Measurements from ENCODE around the gene DENND10. TPM values are rescaled to one million over a fixed set of nuclear protein-coding genes. Genes with fewer than 3 reads are reported as not detected.
"Not testable (repeated sequence)": the region's sequence is repeated elsewhere in the genome, so short reads cannot be mapped to it uniquely, and the experiment has no call there.

Gene DENND10
- total RNA-seq, 4 donors from 2014 or later = 57.1 to 103 (median 59.9) TPM

DNA sequence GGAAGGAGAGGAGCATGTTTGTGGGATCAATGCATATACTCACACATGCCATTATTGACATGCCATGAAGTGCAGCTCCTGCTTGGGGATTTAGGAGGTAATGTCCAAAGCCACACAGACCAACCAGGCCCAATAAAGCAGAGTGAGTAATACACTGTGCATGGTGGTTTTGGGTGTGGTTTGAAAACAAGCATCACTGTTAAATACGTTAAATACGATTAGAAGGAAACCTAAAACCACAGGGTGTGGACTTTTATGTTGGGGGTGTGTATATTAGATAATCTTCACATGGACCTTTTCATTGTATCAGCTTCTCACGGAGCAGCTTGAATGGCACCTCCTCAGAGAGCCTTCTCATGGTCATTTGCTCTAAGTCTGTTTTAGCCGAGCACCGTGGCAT, 12.9 kb upstream of the DENND10 start:
- H3K36me3 ChIP-seq = no peaks in the 10 kb centered on the region
- peak overlapping the region; percentile 71 to 87 (median 81) for H3K27ac ChIP-seq
- H3K9me3 ChIP-seq = no peaks in the 10 kb centered on the region
- intact Hi-C loops (cut with DNase I; ENCODE audit: low total_unique reads) = no loop called here
- no peaks in the 10 kb centered on the region for H3K27me3 ChIP-seq
- 18 to 42% methylated on average over 4 to 5 of the region's 5 CpGs for WGBS, 2 donors (ENCODE audit: low coverage in 1 of 2)
- TF ChIP-seq POLR2AphosphoS5 (IDR thresholded peaks at IDR 0.05) = peak; percentile 27 to 47 (median 28)
- TF ChIP-seq POLR2A (IDR thresholded peaks at IDR 0.05) = peak; percentile 31
- TF ChIP-seq, protein P1, sequence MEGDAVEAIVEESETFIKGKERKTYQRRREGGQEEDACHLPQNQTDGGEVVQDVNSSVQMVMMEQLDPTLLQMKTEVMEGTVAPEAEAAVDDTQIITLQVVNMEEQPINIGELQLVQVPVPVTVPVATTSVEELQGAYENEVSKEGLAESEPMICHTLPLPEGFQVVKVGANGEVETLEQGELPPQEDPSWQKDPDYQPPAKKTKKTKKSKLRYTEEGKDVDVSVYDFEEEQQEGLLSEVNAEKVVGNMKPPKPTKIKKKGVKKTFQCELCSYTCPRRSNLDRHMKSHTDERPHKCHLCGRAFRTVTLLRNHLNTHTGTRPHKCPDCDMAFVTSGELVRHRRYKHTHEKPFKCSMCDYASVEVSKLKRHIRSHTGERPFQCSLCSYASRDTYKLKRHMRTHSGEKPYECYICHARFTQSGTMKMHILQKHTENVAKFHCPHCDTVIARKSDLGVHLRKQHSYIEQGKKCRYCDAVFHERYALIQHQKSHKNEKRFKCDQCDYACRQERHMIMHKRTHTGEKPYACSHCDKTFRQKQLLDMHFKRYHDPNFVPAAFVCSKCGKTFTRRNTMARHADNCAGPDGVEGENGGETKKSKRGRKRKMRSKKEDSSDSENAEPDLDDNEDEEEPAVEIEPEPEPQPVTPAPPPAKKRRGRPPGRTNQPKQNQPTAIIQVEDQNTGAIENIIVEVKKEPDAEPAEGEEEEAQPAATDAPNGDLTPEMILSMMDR (IDR thresholded peaks at IDR 0.05) = no peak
- TF ChIP-seq EP300 (IDR thresholded peaks at IDR 0.05; ENCODE audit: low read depth) = no peak
- H3K4me1 ChIP-seq = peaks cover 0 to 14% (median 6%) of the 10 kb centered on the region in 4 donors
- DNase-seq = peak; percentile 50
- in situ Hi-C loops (cut with MboI; ENCODE audit: low pct_ligation_motif_present in 1 of 4, low pct_unique_long_range_greater_than_20kb in 1 of 4, low sequenced_read_pairs in 3 of 4) = no loop called here
- no peak overlapping the region for H3K4me3 ChIP-seq

GRCh38 chr10:119095640-119096039, 8.3 kb upstream of the DENND10 start:
- no peaks in the 10 kb centered on the region for H3K36me3 ChIP-seq
- no peaks in the 10 kb centered on the region for H3K27me3 ChIP-seq
- no peak for DNase-seq
- in situ Hi-C loops (cut with MboI; ENCODE audit: low pct_ligation_motif_present in 1 of 4, low pct_unique_long_range_greater_than_20kb in 1 of 4, low sequenced_read_pairs in 3 of 4) (no loop called here), intact Hi-C loops (cut with DNase I; ENCODE audit: low total_unique reads) (no loop called here)
- no peak overlapping the region for H3K4me3 ChIP-seq
- TF ChIP-seq POLR2A (IDR thresholded peaks at IDR 0.05) (no peak), POLR2AphosphoS5 (IDR thresholded peaks at IDR 0.05) (no peak), EP300 (IDR thresholded peaks at IDR 0.05; ENCODE audit: low read depth) (no peak)
- TF ChIP-seq, protein P1 (IDR thresholded peaks at IDR 0.05) = no peak
- peaks cover 0 to 15% (median 9%) of the 10 kb centered on the region in 4 donors for H3K4me1 ChIP-seq
- H3K27ac ChIP-seq = no peak overlapping the region
- WGBS, 2 donors (ENCODE audit: low coverage in 1 of 2) = 71 to 83% methylated on average over 1 to 4 of the region's 4 CpGs
- no peaks in the 10 kb centered on the region for H3K9me3 ChIP-seq

GRCh38 chr10:119096641-119097415, 7.1 kb upstream of the DENND10 start:
- in situ Hi-C loops (cut with MboI; ENCODE audit: low pct_ligation_motif_present in 1 of 4, low pct_unique_long_range_greater_than_20kb in 1 of 4, low sequenced_read_pairs in 3 of 4); H3K36me3 ChIP-seq; DNase-seq; intact Hi-C loops (cut with DNase I; ENCODE audit: low total_unique reads); H3K27ac ChIP-seq; H3K27me3 ChIP-seq; H3K9me3 ChIP-seq; H3K4me3 ChIP-seq: not testable (repeated sequence)
- H3K4me1 ChIP-seq = peaks cover 0 to 19% (median 6%) of the 10 kb centered on the region in 4 donors
- WGBS, 2 donors (ENCODE audit: low coverage in 1 of 2) = 85 to 96% methylated on average over 8 to 12 of the region's 12 CpGs

GRCh38 chr10:119098576-119098975, 5.3 kb upstream of the DENND10 start:
- intact Hi-C loops (cut with DNase I; ENCODE audit: low total_unique reads) = no loop called here
- H3K9me3 ChIP-seq = no peaks in the 10 kb centered on the region
- WGBS, 2 donors (ENCODE audit: low coverage in 1 of 2) = 90 to 94% methylated on average over 2 to 3 of the region's 3 CpGs
- TF ChIP-seq POLR2AphosphoS5 (IDR thresholded peaks at IDR 0.05) (no peak), POLR2A (IDR thresholded peaks at IDR 0.05) (no peak), EP300 (IDR thresholded peaks at IDR 0.05; ENCODE audit: low read depth) (no peak)
- TF ChIP-seq, protein P1 (IDR thresholded peaks at IDR 0.05) = no peak
- in situ Hi-C loops (cut with MboI; ENCODE audit: low pct_ligation_motif_present in 1 of 4, low pct_unique_long_range_greater_than_20kb in 1 of 4, low sequenced_read_pairs in 3 of 4) = no loop called here
- peaks cover 0 to 18% (median 7%) of the 10 kb centered on the region in 4 donors for H3K4me1 ChIP-seq
- no peak for DNase-seq
- no peaks in the 10 kb centered on the region for H3K27me3 ChIP-seq
- H3K27ac ChIP-seq = no peak overlapping the region
- no peaks in the 10 kb centered on the region for H3K36me3 ChIP-seq
- no peak overlapping the region for H3K4me3 ChIP-seq

Measured in transverse colon (tissue), 4 donors.